Measurements from ENCODE around the gene PRSS53.
"Not testable (repeated sequence)": the region's sequence is repeated elsewhere in the genome, so short reads cannot be mapped to it uniquely, and the experiment has no call there.

Gene PRSS53

DNA sequence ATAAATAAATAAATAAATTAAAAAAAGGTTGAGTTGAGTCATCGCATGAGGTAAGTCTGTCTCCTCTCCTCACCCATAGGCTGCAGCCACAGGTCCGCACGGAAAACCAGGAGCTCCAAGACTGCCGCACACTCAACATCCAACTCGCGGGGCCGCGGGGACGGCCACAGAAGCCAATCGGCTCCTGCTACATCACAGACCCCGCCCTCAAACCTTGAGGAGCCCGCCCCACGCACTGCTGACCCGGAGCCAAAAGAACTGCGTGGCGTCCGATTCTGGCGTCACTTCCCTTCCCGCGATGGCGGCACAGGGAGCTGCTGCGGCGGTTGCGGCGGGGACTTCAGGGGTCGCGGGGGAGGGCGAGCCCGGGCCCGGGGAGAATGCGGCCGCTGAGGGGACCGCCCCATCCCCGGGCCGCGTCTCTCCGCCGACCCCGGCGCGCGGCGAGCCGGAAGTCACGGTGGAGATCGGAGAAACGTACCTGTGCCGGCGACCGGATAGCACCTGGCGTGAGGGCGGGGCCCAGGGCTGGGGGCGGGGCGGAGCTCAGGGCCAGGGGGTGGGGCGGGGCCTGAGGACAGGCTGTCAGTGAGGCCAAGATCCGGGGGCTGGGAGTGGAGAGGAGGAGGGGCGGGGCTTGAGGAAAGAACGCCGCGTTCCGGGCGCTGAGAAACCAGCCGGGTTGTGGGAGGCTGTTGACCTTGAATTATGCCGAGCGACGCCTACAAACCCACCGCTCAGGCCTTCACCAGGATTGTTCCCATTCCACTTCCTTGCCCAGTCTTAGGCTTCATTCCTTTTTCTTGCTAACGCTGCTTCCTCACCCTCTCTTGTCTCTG, 28.9 kb upstream of the PRSS53 start, which contains the start of gene KAT8:
Gene KAT8 (plus strand): TSS at position 281 of the 839 bp plus-strand sequence. CDS start 18 bp downstream, at position 299.
- FAIRE-seq: peak; percentile 95

DNA sequence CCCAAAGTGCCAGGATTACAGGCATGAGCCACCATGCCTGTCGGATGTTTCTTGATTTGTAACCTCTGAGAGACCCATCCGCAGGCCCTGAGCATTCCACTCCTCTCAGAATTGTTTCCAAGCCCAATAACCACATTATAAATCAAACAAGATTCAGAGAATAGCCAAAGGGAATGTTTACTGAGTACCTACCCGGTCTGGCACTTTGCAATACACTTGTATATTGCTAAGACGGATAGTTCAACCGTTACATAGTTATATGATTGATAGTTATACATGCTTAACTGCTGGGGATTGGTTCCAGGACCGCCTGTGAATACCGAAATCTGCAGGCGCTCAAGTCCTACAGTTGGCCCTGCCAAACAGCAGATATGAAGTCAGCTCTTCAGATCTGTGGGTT, 25.7 kb upstream of the PRSS53 start:
- no peak for FAIRE-seq

DNA sequence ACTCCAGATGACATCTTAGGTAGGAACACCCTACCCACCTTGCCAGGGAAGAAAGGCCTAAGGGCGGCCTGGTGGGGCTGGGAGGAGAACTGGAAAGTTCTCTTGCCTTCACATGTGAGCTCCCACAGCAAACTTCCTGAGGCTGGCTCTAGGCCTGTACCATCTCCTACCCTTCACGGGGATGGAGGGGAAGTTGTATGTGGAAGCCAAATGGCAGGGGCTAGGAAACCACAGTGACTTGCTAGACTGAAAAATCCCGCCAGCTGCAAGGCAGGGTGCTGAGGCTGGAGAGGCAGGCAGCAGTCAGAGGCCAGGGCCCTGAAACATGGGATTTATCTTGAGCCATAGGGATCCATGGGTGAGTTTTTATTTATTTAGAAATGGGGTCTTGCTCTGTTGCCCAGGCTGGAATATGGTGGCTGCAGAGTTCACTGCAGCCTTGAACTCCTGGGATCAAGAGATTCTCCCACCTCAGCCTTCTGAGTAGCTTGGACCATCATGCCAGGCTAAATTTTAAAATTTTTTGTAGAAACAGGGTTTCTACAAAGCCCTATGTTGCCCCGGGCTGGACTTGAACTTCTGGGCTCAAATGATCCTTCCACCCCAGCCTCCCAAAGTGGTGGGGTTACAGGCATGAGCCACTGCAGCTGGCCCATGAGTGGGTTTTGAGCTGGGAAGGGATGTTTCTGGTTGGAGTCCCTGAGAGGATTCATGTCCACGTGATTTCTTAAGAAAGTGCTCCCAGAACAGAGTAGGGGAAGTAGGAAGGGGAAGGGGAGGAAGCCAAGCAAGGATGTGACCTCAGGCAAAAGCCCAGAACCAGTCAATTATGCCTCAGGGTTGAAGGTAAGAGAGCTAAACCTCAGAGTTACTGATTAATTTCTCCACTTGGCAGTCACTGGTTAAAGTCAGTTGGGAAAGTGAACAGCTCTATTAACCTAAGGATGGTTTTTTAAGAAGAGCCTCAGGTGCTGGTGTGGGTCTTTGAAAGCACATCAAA, 24.7 kb upstream of the PRSS53 start:
- no peak for FAIRE-seq

DNA sequence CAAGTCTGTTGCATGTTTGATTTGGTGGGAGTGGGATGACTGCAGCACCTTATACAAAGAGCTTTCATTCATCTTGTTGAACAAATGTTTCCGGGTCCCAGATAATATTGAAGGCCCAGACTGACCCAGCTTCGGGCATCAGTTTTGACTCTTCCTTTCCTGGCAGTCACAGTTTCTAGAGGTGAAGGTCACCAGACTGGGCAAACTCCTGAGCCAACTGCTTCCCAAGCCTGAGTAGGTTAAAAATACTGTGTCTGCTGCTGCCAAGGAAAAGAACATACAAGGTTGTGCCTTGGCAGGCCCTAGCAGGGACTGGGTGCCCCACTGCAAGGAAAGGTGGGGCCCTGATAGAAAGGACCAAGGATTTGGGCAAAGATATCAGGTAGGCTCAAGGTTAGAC, 24.0 kb upstream of the PRSS53 start:
- FAIRE-seq: no peak

DNA sequence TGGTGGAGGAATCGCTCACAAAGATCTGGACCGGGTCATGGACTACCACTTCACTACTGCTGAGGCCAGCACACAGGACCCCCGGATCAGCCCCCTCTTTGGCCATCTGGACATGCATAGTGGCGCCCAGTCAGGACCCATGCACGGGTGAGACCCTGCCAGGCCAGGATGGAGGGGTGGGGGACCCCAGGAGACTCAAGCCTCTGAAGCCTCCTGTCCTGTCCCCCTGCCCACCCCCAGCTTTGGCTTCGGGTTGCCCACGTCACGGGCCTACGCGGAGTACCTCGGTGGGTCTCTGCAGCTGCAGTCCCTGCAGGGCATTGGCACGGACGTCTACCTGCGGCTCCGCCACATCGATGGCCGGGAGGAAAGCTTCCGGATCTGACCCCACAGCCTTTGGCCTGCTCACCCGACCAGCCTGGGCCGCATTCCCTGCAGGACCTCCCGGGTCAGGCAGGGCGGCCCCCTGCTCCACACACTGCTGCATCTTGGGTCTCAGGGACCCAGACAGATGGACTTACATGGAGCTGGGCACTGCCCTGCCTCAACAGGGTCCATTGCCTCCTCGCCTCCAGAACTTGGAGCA, 23.2 kb upstream of the PRSS53 start:
- FAIRE-seq: no peak

DNA sequence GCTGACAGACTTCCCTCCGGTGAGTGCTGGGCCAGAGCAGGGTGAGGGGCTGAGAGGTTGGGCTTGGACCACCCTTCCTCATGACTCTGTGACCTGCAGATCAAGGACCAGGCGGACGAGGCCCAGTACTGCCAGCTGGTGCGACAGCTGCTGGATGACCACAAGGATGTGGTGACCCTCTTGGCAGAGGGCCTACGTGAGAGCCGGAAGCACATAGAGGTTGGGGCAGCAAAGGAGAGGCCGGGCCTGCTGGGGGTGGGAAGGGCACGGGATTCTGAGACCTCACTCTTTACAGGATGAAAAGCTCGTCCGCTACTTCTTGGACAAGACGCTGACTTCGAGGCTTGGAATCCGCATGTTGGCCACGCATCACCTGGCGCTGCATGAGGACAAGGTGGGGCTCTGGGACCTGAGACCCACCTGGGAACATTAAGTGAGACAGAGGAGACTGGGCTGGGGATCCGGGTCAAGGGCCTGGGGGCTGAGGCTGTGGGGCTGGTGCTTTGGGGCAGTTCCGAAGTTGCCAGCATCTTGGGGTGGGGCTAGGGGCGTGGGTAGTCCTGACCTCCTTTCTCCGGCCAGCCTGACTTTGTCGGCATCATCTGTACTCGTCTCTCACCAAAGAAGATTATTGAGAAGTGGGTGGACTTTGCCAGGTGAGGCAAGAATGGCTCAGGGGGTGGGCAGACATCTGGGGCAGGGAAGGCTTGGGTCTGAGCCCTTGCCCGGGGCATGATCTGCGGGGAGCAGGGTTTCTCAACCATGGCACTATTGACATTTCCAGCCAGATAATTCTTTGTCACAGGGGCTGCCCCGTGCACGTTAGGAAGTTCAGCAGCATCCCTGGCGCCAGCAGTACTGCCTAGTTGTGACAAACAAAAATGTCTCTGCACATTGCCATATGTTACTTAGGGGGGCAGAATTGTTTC, 21.6 kb upstream of the PRSS53 start:
- FAIRE-seq: no peak

DNA sequence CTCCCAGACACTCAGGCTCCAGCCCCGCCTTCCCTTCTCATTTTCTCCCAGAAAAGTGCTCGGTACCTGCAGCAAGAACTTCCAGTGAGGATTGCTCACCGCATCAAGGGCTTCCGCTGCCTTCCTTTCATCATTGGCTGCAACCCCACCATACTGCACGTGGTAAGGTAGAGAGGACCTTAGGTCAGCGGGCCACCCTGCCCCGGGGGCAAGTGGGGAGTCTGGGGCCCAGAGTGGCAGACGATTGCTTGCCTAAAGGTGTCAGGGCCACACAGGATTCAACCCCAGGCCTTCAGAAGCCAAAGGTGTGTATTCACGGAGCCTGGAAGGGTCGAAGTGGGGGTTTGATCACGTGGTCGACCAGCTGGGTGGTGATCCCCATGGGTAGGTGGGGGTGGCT, 20.9 kb upstream of the PRSS53 start:
- FAIRE-seq: no peak

DNA sequence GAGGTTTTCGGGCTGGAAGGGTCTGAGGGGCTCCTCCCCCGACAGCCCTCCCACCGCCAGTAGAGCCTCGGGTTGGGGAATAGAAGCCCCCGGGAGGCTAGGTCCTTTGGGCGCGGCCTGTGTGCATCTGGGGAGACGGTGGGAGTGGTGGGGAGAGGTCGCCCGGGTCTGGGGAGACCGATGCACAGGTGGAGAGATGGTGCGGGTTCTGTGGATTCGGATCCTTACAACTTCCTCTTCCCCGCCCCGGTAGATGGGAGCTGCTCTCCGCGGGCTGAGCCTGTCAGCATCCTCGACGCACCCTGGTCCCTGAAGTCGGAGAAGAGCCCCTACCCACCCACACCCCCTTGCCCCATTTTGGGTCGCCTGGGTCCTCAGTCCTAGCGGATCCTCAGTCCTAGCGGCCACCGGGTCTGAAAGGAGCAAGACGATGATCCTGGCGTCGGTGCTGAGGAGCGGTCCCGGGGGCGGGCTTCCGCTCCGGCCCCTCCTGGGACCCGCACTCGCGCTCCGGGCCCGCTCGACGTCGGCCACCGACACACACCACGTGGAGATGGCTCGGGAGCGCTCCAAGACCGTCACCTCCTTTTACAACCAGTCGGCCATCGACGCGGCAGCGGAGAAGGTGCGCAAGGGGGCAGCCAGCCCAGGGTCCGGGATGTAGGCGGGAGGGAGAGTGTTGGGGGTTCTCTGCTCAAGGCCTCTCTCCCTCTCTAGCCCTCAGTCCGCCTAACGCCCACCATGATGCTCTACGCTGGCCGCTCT, 20.2 kb upstream of the PRSS53 start:
- no peak for FAIRE-seq

DNA sequence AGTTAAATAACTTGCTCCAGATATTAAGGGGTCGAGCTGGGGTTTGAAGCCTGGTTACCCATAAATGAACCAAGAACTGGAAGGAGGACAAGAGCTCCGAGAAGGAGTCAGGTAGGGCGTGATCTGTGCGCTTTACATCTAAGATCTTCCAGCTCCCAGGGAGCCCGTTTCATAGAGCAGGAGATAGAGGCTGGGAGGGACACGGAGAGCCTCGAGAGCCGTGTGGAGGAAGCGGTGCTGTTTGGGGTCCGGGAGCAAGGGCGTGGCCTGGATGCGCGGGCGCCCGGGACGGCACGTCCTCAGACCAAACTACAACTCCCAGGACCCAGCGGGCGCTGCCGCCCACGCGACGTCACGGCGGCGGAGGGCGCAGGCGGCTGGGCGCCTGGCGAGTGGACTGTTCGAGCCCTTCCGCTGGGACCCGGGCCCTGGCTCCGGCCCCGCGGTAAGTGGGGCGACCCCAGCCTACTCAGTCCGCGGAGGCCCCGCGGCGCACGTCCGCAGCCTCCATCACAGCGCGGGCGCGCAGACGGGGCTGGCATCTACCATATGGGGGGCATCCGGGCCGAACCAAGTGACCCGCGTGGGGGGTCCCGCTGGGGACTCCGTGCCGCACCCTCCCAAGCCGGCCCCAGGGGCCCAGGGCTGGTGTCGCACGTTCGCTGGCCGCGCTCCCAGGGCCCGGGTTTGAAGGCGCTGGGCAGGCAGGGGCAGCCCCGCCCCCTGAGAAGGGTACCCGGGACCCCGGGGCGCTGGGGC, 19.5 kb upstream of the PRSS53 start, which contains the start of gene BCKDK:
Gene BCKDK (plus strand): TSS at position 352 of the 759 bp plus-strand sequence. CDS start 838 bp downstream, outside the sequence.
- FAIRE-seq: no peak

DNA sequence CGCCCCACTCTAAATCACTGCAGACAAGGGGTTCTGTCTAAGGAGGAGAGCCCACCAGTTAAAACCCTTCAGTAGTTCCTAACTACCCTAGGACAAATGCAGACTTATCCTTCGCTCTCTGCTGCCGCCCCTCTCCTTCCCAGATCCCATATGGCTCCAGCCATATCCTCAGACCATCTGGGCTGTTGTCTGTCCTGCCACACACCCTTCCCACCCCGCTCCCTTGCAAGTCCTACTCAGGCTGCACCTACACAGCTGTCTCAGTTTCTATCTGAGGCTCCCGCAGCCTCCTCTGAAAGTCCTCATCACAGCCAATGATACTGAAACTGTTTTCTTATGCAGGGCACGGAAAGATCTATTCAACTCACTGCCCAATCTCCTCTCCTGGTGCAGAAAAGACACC, 18.7 kb upstream of the PRSS53 start:
- no peak for FAIRE-seq

DNA sequence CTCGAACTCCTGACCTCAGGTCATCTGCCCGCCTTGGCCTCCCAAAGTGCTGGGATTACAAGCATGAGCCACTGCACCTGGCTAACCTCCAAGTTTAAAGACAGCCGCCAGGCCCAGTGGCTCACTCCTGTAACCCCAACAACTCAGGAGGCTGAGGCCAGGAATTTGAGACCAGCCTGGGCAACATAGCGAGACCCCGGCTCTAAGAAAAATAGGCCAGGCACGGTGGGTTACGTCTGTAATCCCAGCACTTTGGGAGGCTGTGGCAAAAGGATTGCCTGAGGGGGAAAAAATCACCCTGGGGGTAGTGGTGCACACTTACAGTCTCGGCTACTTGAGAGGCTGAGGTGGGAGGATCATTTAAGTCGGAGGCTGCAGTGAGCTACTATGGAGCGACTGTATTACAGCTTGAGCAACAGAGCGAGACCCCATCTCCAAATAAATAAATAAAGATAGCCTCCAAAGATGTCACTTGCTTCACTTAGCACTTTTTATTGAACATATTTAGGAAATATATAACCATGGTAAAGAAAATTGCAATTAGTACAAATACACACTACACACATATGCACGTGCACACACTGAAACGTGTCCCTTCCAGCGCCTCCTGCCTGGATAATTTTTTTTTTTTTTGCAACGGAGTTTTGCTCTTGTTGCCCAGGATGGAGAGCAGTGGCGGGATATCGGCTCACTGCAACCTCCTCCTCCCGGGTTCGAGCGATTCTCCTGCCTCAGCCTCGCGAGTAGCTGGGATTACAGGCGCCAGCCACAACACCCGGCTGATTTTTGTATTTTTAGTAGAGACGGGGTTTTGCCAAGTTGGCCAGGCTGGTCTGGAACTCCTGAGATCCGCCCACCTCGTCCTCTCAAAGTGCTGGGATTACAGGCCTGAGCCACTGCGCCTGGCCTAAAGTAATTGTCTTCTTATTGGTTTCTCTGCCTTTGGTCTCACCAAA, 18.0 kb upstream of the PRSS53 start:
- no peak for FAIRE-seq

DNA sequence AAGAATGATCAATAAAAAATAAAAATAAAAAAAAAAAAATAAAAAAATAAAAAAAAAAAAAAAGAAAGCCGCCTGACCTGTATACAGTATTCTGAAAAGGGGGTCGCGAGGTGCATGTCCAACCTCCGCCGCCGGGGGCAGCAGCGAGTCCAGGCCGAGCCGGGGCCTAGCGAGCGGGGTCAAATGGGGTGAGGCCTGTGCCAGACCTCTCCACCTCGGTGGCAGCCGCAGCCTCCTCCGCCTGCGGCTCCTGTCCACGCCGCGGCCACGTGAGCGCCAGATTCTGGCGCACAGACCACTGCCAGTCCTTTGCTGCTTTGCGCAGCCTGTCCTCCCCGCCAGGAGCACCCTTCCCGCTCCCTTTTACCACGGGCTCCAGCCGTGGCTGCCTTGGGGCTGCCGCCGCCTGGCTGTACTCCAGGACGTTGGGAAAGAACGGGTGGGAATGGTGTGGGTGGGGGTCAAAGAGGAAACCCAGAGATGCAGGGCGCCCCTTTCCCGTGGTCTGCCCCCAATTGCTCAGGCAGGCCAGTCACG, 17.0 kb upstream of the PRSS53 start:
- FAIRE-seq: peak; percentile 44

DNA sequence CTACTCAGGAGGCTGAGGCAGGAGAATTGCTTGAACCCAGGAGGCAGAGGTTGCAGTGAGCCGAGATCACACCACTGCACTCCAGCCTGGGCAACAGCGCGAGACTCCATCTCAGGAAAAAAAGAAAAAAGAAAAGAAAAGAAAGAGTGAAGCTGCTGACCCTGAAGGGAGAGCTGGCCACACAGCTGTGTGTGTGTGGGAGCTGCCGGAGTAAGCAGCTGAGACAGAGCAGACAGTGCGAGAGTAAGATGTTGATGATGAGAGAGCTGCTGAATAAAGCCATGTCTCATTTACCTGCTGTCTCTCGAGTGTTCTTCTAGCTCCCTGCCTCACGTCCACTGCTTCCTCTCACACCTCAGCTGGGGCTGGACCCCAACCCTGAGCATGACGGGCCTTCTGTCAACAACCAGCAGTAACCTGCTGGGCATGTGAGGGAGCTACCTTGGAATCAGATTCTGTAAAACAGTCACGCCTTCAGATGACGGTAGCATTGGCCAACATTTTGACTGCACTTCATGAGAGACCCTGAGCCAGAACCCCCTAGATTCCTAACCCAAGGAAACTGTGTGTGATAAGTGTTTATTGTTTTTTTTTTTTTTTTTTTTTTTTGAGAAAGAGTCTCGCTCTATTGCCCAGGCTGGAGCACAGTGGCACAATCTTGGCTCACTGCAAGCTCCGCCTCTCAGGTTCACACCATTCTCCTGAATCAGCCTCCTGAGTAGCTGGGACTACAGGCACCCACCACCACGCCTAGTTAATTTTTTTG, 12.3 kb upstream of the PRSS53 start:
- FAIRE-seq: not testable (repeated sequence)

DNA sequence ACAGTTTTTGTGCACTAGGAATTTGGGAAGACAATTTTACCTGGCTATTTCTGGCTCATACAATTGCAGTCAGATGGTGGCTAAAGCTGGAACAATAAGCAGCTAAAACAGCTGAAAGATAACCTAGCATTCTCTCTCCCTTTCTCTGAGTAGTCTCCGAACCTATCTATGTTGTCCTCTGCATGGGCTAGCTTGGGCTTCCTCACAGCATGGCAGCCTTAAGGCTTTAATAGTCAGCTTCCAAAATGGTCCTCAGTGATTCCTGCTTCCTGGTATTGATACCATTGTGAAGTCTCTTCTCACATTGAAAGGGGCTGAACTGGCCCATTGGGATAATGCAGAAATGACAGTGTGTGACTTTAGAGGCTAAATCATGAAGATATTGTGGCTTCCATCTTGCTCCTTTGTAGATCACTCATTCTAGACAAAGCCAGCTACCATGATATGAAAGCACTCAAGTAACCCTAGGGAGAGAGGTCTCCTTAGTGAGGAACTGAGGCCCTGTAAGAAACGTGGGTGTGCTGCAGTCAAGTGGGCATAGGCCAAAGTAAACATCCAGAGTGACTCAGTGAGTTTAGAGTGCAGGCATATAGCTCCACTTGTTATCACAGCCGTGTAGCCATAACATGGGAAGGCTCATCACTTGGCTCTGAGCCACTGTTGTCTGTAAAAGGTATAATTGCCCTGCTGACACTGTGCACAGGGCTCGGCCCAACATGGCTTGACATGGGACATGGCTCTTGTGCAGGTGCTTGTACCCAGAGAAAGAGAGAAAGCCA, 11.3 kb upstream of the PRSS53 start:
- FAIRE-seq: no peak

DNA sequence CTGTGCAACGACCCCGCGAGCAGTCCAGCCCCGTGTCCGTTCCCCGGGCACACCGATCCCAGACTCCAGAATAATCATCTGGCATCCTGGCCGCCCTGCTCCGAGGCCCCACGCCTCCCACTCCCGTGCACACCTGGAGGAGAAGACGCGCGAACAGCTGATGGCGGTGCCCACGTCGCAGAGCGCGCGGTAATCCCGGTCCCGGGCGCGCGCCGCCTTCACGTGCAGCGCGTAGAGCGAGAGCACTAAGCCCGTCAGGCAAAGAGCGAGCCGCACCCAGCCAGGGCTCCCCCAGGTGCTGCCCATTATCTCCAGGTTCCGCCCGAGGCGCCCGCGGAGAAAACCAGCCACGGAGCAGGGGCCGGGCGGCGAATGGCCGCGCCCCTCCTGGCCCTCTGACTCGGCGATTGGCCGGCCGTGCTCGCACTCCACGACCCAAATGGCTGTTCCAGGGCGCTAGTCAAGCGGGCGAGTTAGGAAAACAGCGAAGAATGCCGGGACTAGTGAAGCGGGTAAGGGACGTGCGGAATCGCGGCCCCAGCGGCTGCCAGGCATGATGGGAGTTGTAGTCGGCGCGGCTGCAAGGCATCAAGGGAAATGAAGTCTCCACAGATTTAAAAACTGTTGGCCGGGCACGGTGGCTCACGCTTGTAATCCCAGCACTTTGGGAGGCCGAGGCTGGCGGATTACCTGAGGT, 5.8 kb upstream of the PRSS53 start, which contains the start of gene VKORC1:
Gene VKORC1 (minus strand): TSS at position 374 of the 697 bp plus-strand sequence. CDS start 68 bp downstream, at position 306.
- peak; percentile 97 for FAIRE-seq

DNA sequence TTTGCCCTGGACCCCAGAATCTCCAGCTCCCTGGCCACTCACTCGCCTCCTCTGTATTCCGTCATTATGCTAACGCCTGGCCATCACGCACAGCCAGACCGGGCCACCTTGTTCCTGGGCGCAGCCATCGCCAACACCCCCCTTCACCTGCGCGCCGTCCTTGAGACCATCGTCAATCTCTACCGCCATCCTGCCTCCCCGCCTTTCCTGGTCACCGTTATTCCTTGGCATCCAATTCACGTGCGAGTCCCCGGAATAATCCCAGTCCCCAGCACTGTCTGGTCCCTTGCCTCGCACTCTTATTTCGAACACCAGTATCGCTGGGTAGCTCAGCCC, 5.3 kb upstream of the PRSS53 start:
- FAIRE-seq: no peak

All from G401.6 (cell line).